K562 (cell line): Measurements from ENCODE around the gene OVCA2. TPM values are rescaled to one million over a fixed set of nuclear protein-coding genes. Genes with fewer than 3 reads are reported as not detected.

Source experiments
- ATAC-seq: fragments of 200-7000 bp; cut with Tn5 transposase; 3 replicates; pipeline ENCODE4 v1.9.1; 2020; ENCODE audit warnings: moderate library complexity
- BruUV-seq: library from RNA; stranded (reverse); fragments of 400-500 nt; replicated peaks from 2 replicates; lab custom pipeline; 2021; lab: Mats Ljungman, UMichigan
- CTCF ChIA-PET: fragments of 300-600 bp; formaldehyde crosslinking; extraction: SDS; loops from one replicate; lab custom pipeline; 2021; ENCODE audit warnings: low intra/inter-chr PET ratio; lab: Yijun Ruan, JAX
- POLR2A ChIA-PET: fragments of 300-600, 350-650 bp; sonication (Branson Sonifier 250); formaldehyde crosslinking; extraction: SDS; loops from one replicate; lab custom pipeline; 2021; ENCODE audit warnings: antibody characterized with exemption, inconsistent platforms; lab: Yijun Ruan, JAX
- DNase-seq, 4 experiments: peaks; one replicate each; pipeline versions ENCODE4 v3.0.0 to v3.0.0-alpha.2; 2011 to 2018; ENCODE audit warnings: low spot score in 3 of 4, mixed read lengths in 3 of 4; ENCODE audit errors: extremely low read depth in 1 of 4
- FAIRE-seq: peaks from 2 replicates; lab custom pipeline; 2011; peaks lifted over from hg19 to GRCh38; lab: Jason Lieb, UNC
- H2AFZ ChIP-seq: 2 replicates; pipeline ENCODE4 v1.6.0; 2011; ENCODE audit warnings: low read depth, low read length, control low read depth, inconsistent platforms
- H3K27ac ChIP-seq: fragments of 200-600 bp; 3 replicates; pipeline ENCODE4 v1.8.0; 2011; ENCODE audit warnings: low read depth, mild to moderate bottlenecking, control low read depth, inconsistent platforms, low read length, moderate library complexity, mixed read lengths; ENCODE audit errors: extremely low read depth
- H3K27me3 ChIP-seq, 2 experiments: fragments of 300-600 bp in 1 of 2; 2 replicates in 1 of 2; 3 replicates in 1 of 2; pipeline versions ENCODE4 v1.6.0 to v1.8.0; 2011; ENCODE audit warnings: inconsistent platforms in 2 of 2, low read length in 2 of 2, mild to moderate bottlenecking in 1 of 2, mixed read lengths in 1 of 2, moderate library complexity in 1 of 2; ENCODE audit not compliant: control insufficient read depth in 2 of 2, insufficient read depth in 2 of 2
- H3K36me3 ChIP-seq: fragments of 300-600 bp; 3 replicates; pipeline ENCODE4 v1.8.0; 2011; ENCODE audit warnings: mild to moderate bottlenecking, low read length, inconsistent platforms; ENCODE audit not compliant: control insufficient read depth, insufficient read depth
- H3K4me1 ChIP-seq, 2 experiments: fragments of 200-600 bp in 1 of 2; replicated peaks in 1 of 2; 2 replicates in 1 of 2; 3 replicates in 1 of 2; pipeline versions ENCODE4 v1.5.1 to v1.8.0; 2011; ENCODE audit warnings: inconsistent platforms in 2 of 2, low read length in 2 of 2, mild to moderate bottlenecking in 1 of 2, mixed read lengths in 1 of 2, moderate library complexity in 1 of 2; ENCODE audit not compliant: control insufficient read depth in 2 of 2, insufficient read depth in 2 of 2
- H3K4me2 ChIP-seq: 2 replicates; pipeline ENCODE4 v1.6.1; 2011; ENCODE audit warnings: low read length, control low read depth, inconsistent platforms, mixed read lengths; ENCODE audit not compliant: insufficient read depth
- H3K4me3 ChIP-seq: fragments of 200-600 bp; sonication (generic), shearing (Covaris generic); 2 replicates; pipeline ENCODE4 v1.5.1; 2016; ENCODE audit warnings: control low read depth, inconsistent platforms
- H3K79me2 ChIP-seq: fragments of 200-600 bp; 3 replicates; pipeline ENCODE4 v1.8.0; 2011; ENCODE audit warnings: low read length, inconsistent platforms; ENCODE audit not compliant: control insufficient read depth, insufficient read depth
- H3K9ac ChIP-seq, 2 experiments: 2 replicates each; pipeline versions ENCODE4 v1.6.0 to v1.6.1; 2011; ENCODE audit warnings: low read depth in 2 of 2, low read length in 2 of 2, control low read depth in 1 of 2, inconsistent platforms in 1 of 2, mild to moderate bottlenecking in 1 of 2, mixed read lengths in 1 of 2; ENCODE audit not compliant: insufficient read depth in 1 of 2
- H3K9me1 ChIP-seq: one replicate; pipeline ENCODE4 v1.6.0; 2011; ENCODE audit warnings: inconsistent platforms, mild to moderate bottlenecking, low read length, moderate library complexity; ENCODE audit not compliant: control insufficient read depth, insufficient read depth
- H3K9me3 ChIP-seq: replicated peaks from 2 replicates; pipeline ENCODE4 v1.5.1; 2011; ENCODE audit warnings: low read depth, low read length, inconsistent platforms; ENCODE audit not compliant: control insufficient read depth, insufficient read depth
- H4K20me1 ChIP-seq: replicated peaks from 2 replicates; pipeline ENCODE4 v1.6.1; 2011; ENCODE audit warnings: low read length, inconsistent platforms, mixed read lengths; ENCODE audit not compliant: control insufficient read depth, insufficient read depth
- CBX8 ChIP-seq: fragments of 200-600 bp; sonication (generic); IDR thresholded peaks from 2 replicates; pipeline ENCODE4 v1.6.1; 2012; ENCODE audit warnings: borderline replicate concordance, mixed run types, low read depth, mild to moderate bottlenecking, moderate library complexity, mixed read lengths, low read length, control low read depth, inconsistent platforms; ENCODE audit not compliant: poor library complexity, severe bottlenecking; ENCODE audit errors: extremely low read depth
- SLC30A9 ChIP-seq: fragments of 250-450 bp; sonication (Bioruptor Pico); IDR thresholded peaks from 2 replicates; pipeline ENCODE4 v1.8.0; 2022; ENCODE audit warnings: mild to moderate bottlenecking, moderate library complexity
- TEAD4 ChIP-seq, 2 experiments: sonication (generic) in 1 of 2; formaldehyde crosslinking in 1 of 2; IDR thresholded peaks; 2 replicates each; pipeline versions ENCODE4 v1.6.1 to v1.8.0; 2012 to 2022; ENCODE audit warnings: borderline replicate concordance in 1 of 2, inconsistent platforms in 1 of 2, low read length in 1 of 2, mild to moderate bottlenecking in 1 of 2, missing genetic modification reagents in 1 of 2
- ZNF324 ChIP-seq: fragments of 250-450 bp; sonication (Bioruptor Pico); IDR thresholded peaks from 2 replicates; pipeline ENCODE4 v1.4.0; 2020; ENCODE audit warnings: mild to moderate bottlenecking
- ZNF561 ChIP-seq: fragments of 450-650 bp; formaldehyde crosslinking; conservative IDR thresholded peaks from 2 replicates; pipeline ENCODE4 v1.4.0; 2020; ENCODE audit warnings: mild to moderate bottlenecking, moderate library complexity
- WGBS: fragments of 100-300 bp; shearing (Covaris generic); methylation state at CpG from one replicate; pipeline ENCODE4 v1.1.6; 2016; ENCODE audit warnings: low coverage, mixed read lengths; ENCODE audit not compliant: insufficient coverage; ENCODE audit errors: missing lambda C conversion rate; 5-methylcytosine and 5-hydroxymethylcytosine counted together
- in situ Hi-C: fragments of 300-500 bp; cut with MboI; formaldehyde crosslinking; loops from 4 replicates; pipeline ENCODE4 v1.15.0; 2018; ENCODE audit warnings: inconsistent platforms, mixed read lengths
- intact Hi-C: fragments of 100-400 bp; cut with micrococcal nuclease; formaldehyde crosslinking; loops from 2 replicates; pipeline ENCODE4 v1.14.2; 2022
- polyA plus RNA-seq, 8 experiments: library from polyadenylated mRNA; depleted of rRNA in 4 of 8; stranded (reverse) in 5 of 8; unstranded in 3 of 8; fragments of >200 nt; fragmentation: Nextera tagmentation in 2 of 8; fragmentation: Illumina TruSeq in 1 of 8; extraction: Ambion mirVana in 2 of 8; extraction: Trizol in 1 of 8; gene quantifications; 2 replicates each; pipeline versions ENCODE4 v1.2.1 to v1.2.3, GENCODE V29; 2011 to 2014; ENCODE audit warnings: inconsistent platforms in 1 of 8, missing spikeins in 1 of 8
- total RNA-seq, 7 experiments: library from RNA; depleted of rRNA in 6 of 7; stranded (reverse); fragments of >200 nt in 6 of 7; fragmentation: Illumina TruSeq in 2 of 7; extraction: Trizol in 2 of 7; gene quantifications; 2 replicates each; pipeline versions ENCODE4 v1.2.1 to v1.2.3, GENCODE V29; 2011 to 2021; ENCODE audit warnings: low replicate concordance in 1 of 7
- TF ChIP-seq, protein P1 (sequence below): sonication (generic); formaldehyde crosslinking; IDR thresholded peaks from 2 replicates; pipeline ENCODE4 v1.8.1; 2023; ENCODE audit warnings: missing genetic modification reagents, mild to moderate bottlenecking, borderline replicate concordance
- TF ChIP-seq, protein P2 (sequence below): fragments of 250-450 bp; sonication (Bioruptor Pico); IDR thresholded peaks from 2 replicates; pipeline ENCODE4 v1.5.0; 2020; ENCODE audit warnings: mild to moderate bottlenecking, borderline replicate concordance

The OVCA2 gene
- total and polyA plus RNA-seq, 9 of the 15 experiments (the other 6 are each of a cell fraction or from before 2014, with no cell fraction given) = 3.0 to 23.7 (median 14.1) TPM

DNA sequence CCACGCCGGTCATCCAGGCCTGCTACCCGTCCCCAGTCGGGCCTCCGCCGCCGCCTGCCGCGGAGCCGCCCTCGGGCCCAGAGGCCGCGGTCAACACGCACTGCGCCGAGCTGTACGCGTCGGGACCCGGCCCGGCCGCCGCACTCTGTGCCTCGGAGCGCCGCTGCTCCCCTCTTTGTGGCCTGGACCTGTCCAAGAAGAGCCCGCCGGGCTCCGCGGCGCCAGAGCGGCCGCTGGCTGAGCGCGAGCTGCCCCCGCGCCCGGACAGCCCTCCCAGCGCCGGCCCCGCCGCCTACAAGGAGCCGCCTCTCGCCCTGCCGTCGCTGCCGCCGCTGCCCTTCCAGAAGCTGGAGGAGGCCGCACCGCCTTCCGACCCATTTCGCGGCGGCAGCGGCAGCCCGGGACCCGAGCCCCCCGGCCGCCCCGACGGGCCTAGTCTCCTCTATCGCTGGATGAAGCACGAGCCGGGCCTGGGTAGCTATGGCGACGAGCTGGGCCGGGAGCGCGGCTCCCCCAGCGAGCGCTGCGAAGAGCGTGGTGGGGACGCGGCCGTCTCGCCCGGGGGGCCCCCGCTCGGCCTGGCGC, 15.4 kb downstream of the OVCA2 start:
- Histone ChIP-seq H2AFZ (no peak overlapping the region), H4K20me1 (no peaks in the 10 kb centered on the region), H3K36me3 (no peaks in the 10 kb centered on the region), H3K79me2 (no peaks in the 10 kb centered on the region), H3K4me1 (peaks cover 0 to 46% of the 10 kb centered on the region in 2 experiments; a peak in 2 of 5 replicates), H3K9me1 (no peaks in the 10 kb centered on the region), H3K4me3 (no peak overlapping the region), H3K9ac (no peak overlapping the region), H3K27me3 (no peaks in the 10 kb centered on the region), H3K4me2 (no peak overlapping the region), H3K9me3 (no peaks in the 10 kb centered on the region), H3K27ac (no peak overlapping the region)
- no CpG with 5 or more reads among the region's 81 CpGs for WGBS
- DNase-seq (no peak), ATAC-seq (no peak), FAIRE-seq (no peak)
- ChIA-PET CTCF (no interaction called here), POLR2A (interaction anchor here (0.6 kb wide), 1 partner anchor 200 kb away, joined by 3 read pairs; no protein-coding TSS in a partner anchor)
- intact Hi-C loops (loop anchor here (10.0 kb wide), 1 partner anchor 118 kb away; no protein-coding TSS in a partner anchor), in situ Hi-C loops (no loop called here)
- no TSS peak for BruUV-seq
- TF ChIP-seq, protein P1, sequence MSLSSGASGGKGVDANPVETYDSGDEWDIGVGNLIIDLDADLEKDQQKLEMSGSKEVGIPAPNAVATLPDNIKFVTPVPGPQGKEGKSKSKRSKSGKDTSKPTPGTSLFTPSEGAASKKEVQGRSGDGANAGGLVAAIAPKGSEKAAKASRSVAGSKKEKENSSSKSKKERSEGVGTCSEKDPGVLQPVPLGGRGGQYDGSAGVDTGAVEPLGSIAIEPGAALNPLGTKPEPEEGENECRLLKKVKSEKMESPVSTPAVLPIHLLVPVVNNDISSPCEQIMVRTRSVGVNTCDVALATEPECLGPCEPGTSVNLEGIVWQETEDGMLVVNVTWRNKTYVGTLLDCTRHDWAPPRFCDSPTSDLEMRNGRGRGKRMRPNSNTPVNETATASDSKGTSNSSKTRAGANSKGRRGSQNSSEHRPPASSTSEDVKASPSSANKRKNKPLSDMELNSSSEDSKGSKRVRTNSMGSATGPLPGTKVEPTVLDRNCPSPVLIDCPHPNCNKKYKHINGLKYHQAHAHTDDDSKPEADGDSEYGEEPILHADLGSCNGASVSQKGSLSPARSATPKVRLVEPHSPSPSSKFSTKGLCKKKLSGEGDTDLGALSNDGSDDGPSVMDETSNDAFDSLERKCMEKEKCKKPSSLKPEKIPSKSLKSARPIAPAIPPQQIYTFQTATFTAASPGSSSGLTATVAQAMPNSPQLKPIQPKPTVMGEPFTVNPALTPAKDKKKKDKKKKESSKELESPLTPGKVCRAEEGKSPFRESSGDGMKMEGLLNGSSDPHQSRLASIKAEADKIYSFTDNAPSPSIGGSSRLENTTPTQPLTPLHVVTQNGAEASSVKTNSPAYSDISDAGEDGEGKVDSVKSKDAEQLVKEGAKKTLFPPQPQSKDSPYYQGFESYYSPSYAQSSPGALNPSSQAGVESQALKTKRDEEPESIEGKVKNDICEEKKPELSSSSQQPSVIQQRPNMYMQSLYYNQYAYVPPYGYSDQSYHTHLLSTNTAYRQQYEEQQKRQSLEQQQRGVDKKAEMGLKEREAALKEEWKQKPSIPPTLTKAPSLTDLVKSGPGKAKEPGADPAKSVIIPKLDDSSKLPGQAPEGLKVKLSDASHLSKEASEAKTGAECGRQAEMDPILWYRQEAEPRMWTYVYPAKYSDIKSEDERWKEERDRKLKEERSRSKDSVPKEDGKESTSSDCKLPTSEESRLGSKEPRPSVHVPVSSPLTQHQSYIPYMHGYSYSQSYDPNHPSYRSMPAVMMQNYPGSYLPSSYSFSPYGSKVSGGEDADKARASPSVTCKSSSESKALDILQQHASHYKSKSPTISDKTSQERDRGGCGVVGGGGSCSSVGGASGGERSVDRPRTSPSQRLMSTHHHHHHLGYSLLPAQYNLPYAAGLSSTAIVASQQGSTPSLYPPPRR (CRISPR knock-in tag) = no peak
- TF ChIP-seq, protein P2, sequence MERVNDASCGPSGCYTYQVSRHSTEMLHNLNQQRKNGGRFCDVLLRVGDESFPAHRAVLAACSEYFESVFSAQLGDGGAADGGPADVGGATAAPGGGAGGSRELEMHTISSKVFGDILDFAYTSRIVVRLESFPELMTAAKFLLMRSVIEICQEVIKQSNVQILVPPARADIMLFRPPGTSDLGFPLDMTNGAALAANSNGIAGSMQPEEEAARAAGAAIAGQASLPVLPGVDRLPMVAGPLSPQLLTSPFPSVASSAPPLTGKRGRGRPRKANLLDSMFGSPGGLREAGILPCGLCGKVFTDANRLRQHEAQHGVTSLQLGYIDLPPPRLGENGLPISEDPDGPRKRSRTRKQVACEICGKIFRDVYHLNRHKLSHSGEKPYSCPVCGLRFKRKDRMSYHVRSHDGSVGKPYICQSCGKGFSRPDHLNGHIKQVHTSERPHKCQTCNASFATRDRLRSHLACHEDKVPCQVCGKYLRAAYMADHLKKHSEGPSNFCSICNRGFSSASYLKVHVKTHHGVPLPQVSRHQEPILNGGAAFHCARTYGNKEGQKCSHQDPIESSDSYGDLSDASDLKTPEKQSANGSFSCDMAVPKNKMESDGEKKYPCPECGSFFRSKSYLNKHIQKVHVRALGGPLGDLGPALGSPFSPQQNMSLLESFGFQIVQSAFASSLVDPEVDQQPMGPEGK (CRISPR knock-in tag) = no peak
- TF ChIP-seq SLC30A9 (CRISPR knock-in tag) (no peak), TEAD4 (IDR thresholded peaks at IDR 0.05; ENCODE audit: low read length) (no peak), TEAD4 (CRISPR knock-in tag; IDR thresholded peaks at IDR 0.05; ENCODE audit: borderline replicate concordance) (no peak), CBX8 (no peak), ZNF324 (no peak), ZNF561 (no peak)
